GM12878 (cell line): ENCODE measurements around the gene PIK3R5. TPM values are rescaled to one million over a fixed set of nuclear protein-coding genes. Genes with fewer than 3 reads are reported as not detected.
A peak's percentile ranks its signal among the peaks of the same experiment; 100 is the strongest.

Experiments used
- ASH2L ChIP-seq: fragments of 300-600, 200-600 bp; sonication (generic); IDR thresholded peaks from 2 replicates; pipeline ENCODE4 v1.6.1; 2017; ENCODE audit warnings: low read depth, mild to moderate bottlenecking, borderline replicate concordance
- CEBPB ChIP-seq, 2 experiments: fragments of 150-350 bp in 1 of 2; IDR thresholded peaks; 2 replicates each; pipeline ENCODE4 v1.6.1; 2012 to 2014; ENCODE audit warnings: low read depth in 2 of 2, low read length in 2 of 2, borderline replicate concordance in 1 of 2, inconsistent platforms in 1 of 2
- CHD1 ChIP-seq: IDR thresholded peaks from 2 replicates; pipeline ENCODE4 v1.6.1; 2012; ENCODE audit warnings: low read depth, low read length, improper control_type of control experiment
- EGR1 ChIP-seq, 2 experiments: IDR thresholded peaks; 1 replicate in 1 of 2; 2 replicates in 1 of 2; pipeline ENCODE4 v1.6.1; 2011 to 2012; ENCODE audit warnings: low read depth in 2 of 2, low read length in 2 of 2, borderline replicate concordance in 1 of 2, mild to moderate bottlenecking in 1 of 2, moderate library complexity in 1 of 2
- IKZF1 ChIP-seq: fragments of 450-650 bp; conservative IDR thresholded peaks from 2 replicates; pipeline ENCODE4 v1.6.1; 2017; ENCODE audit warnings: antibody characterized with exemption, mild to moderate bottlenecking
- KAT2A ChIP-seq: conservative IDR thresholded peaks from 2 replicates; pipeline ENCODE4 v1.6.1; 2011; ENCODE audit warnings: low read depth, low read length; ENCODE audit not compliant: control insufficient read depth
- MTA2 ChIP-seq: fragments of 450-650 bp; IDR thresholded peaks from 2 replicates; pipeline ENCODE4 v1.6.1; 2016; ENCODE audit warnings: low read depth, mild to moderate bottlenecking, moderate library complexity
- NR2C1 ChIP-seq: fragments of 450-650 bp; IDR thresholded peaks from 2 replicates; pipeline ENCODE4 v1.6.1; 2017; ENCODE audit warnings: antibody characterized with exemption, mild to moderate bottlenecking, moderate library complexity
- PML ChIP-seq: IDR thresholded peaks from 2 replicates; pipeline ENCODE4 v1.6.1; 2012; ENCODE audit warnings: low read length, inconsistent platforms
- POLR2AphosphoS5 ChIP-seq: IDR thresholded peaks from 2 replicates; pipeline ENCODE4 v1.6.1; 2011; ENCODE audit warnings: mild to moderate bottlenecking, low read length, inconsistent platforms
- RCOR1 ChIP-seq: conservative IDR thresholded peaks from 2 replicates; pipeline ENCODE4 v1.6.1; 2012; ENCODE audit warnings: low read depth, low read length, improper control_type of control experiment
- RUNX3 ChIP-seq: IDR thresholded peaks from 2 replicates; pipeline ENCODE4 v1.6.1; 2012; ENCODE audit warnings: low read length, inconsistent platforms
- SMAD5 ChIP-seq: IDR thresholded peaks from 2 replicates; pipeline ENCODE4 v1.6.1; 2016; ENCODE audit warnings: antibody characterized with exemption, low read depth
- SPI1 ChIP-seq: IDR thresholded peaks from 2 replicates; pipeline ENCODE4 v1.6.1; 2011; ENCODE audit warnings: low read depth, mild to moderate bottlenecking, low read length, moderate library complexity, borderline replicate concordance; ENCODE audit not compliant: insufficient read depth
- STAT1 ChIP-seq: fragments of 450-650 bp; conservative IDR thresholded peaks from 2 replicates; pipeline ENCODE4 v1.6.1; 2014; ENCODE audit warnings: antibody characterized with exemption, mild to moderate bottlenecking
- WRNIP1 ChIP-seq: IDR thresholded peaks from 2 replicates; pipeline ENCODE4 v1.6.1; 2011; ENCODE audit warnings: low read depth, low read length, improper control_type of control experiment, borderline replicate concordance
- ZNF207 ChIP-seq: fragments of 450-650 bp; IDR thresholded peaks from 2 replicates; pipeline ENCODE4 v1.6.1; 2014; ENCODE audit warnings: antibody characterized with exemption, mild to moderate bottlenecking, borderline replicate concordance
- ZNF274 ChIP-seq: IDR thresholded peaks from one replicate; pipeline ENCODE4 v1.8.0; 2011; ENCODE audit not compliant: insufficient read length, insufficient read depth
- ZNF384 ChIP-seq: IDR thresholded peaks from 2 replicates; pipeline ENCODE4 v1.6.1; 2012; ENCODE audit warnings: low read depth, mild to moderate bottlenecking, low read length, improper control_type of control experiment, borderline replicate concordance
- ZSCAN29 ChIP-seq: fragments of 450-650 bp; IDR thresholded peaks from 2 replicates; pipeline ENCODE4 v1.6.1; 2017; ENCODE audit warnings: mild to moderate bottlenecking, moderate library complexity
- polyA plus RNA-seq, 11 experiments: library from polyadenylated mRNA; depleted of rRNA in 4 of 11; unstranded in 6 of 11; stranded (reverse) in 5 of 11; fragments of >200 nt; fragmentation: Nextera tagmentation in 4 of 11; fragmentation: Illumina TruSeq in 1 of 11; extraction: Ambion mirVana in 4 of 11; extraction: Trizol in 1 of 11; gene quantifications; 1 replicate in 1 of 11; 2 replicates in 10 of 11; pipeline versions ENCODE4 v1.2.1 to v1.2.3, GENCODE V29; 2011 to 2016; ENCODE audit warnings: inconsistent platforms in 2 of 11, missing spikeins in 2 of 11, low read depth in 1 of 11
- total RNA-seq, 4 experiments: library from RNA; depleted of rRNA in 3 of 4; stranded (reverse); fragments of >200 nt in 3 of 4; fragmentation: Illumina TruSeq in 1 of 4; extraction: Trizol in 1 of 4; gene quantifications; 2 replicates each; pipeline versions ENCODE4 v1.2.1 to v1.2.3, GENCODE V29; 2013 to 2021
- TF ChIP-seq, protein P1 (sequence below): IDR thresholded peaks from 2 replicates; pipeline ENCODE4 v1.6.1; 2012; ENCODE audit warnings: improper control_type of control experiment, low read depth, low read length; ENCODE audit not compliant: insufficient replicate concordance
- TF ChIP-seq, protein P2 (sequence below): fragments of 450-650 bp; IDR thresholded peaks from 2 replicates; pipeline ENCODE4 v1.6.1; 2016; ENCODE audit warnings: mild to moderate bottlenecking
- TF ChIP-seq, protein P3 (sequence below): IDR thresholded peaks from 2 replicates; pipeline ENCODE4 v1.6.1; 2012; ENCODE audit warnings: low read depth, low read length, improper control_type of control experiment

Gene PIK3R5
- total and polyA plus RNA-seq, 10 of the 15 experiments (the other 5 are each of a cell fraction or from before 2014, with no cell fraction given), result 9.5 to 50.8 (median 35.5) TPM

DNA sequence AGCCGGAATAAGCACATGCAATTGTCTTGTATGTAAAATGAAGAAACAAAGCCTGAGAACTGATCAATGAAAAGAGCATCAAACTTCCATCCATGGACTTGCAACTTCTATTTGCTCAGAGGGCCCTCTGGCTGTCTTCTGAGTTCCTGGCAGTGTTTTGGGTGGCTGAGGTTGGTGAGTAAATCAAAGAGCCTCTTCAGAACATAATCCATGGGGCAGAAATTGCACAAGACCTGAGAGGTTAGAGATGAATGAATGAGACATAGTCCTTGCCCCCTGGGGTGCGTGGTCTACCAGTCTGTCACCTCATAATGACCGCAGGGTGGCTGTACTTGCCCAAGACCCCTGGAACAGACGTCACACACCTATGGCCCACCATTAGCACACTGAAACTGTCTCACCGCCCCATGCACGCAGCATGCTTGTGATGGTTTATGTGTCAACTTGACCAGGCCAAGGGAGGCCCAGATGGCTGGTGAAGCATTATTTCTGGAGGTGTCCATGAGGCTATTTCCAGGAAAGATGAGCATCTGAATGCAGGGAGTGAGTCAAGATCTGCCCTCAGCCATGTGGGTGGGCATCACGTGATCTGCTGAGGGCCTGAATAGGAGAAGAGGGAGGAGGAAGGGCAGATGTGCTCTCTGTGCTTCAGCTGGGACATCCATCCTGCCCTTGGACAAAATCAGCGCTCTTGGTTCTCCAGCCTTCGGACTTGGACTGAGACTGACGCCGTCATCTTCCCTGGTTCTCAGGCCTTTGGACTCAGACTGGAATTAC lies 106.3 kb downstream of the PIK3R5 start (continued):
- TF ChIP-seq POLR2AphosphoS5 (peak; percentile 80), SPI1 (peak; percentile 12; the same call in 1 of the 2 replicates), ZNF384 (no peak), RUNX3 (peak; percentile 76), EGR1 (IDR thresholded peaks at IDR 0.05; ENCODE audit: borderline replicate concordance in 1 of 2, low read depth in 2 of 2, low read length in 2 of 2) (0 out of 3 replicates have a peak, but pooled peaks of 1 of the 2 experiments have one; percentile 21), WRNIP1 (0 out of 2 replicates have a peak, but pooled peaks have one; percentile 76), SMAD5 (no peak), STAT1 (no peak), ZNF274 (no peak), CHD1 (0 out of 2 replicates have a peak, but pooled peaks have one; percentile 9), IKZF1 (peak; percentile 70; the same call in 1 of the 2 replicates), NR2C1 (no peak), RCOR1 (no peak), ZNF207 (no peak), PML (no peak), CEBPB (IDR thresholded peaks at IDR 0.05; ENCODE audit: borderline replicate concordance in 1 of 2, low read depth in 2 of 2, low read length in 2 of 2) (peak in 1 of 2 experiments; percentile 66; a peak in 1 of 4 replicates), KAT2A (no peak), ASH2L (no peak), MTA2 (peak; percentile 77; the same call in 1 of the 2 replicates), ZSCAN29 (no peak)
- TF ChIP-seq, protein P1, sequence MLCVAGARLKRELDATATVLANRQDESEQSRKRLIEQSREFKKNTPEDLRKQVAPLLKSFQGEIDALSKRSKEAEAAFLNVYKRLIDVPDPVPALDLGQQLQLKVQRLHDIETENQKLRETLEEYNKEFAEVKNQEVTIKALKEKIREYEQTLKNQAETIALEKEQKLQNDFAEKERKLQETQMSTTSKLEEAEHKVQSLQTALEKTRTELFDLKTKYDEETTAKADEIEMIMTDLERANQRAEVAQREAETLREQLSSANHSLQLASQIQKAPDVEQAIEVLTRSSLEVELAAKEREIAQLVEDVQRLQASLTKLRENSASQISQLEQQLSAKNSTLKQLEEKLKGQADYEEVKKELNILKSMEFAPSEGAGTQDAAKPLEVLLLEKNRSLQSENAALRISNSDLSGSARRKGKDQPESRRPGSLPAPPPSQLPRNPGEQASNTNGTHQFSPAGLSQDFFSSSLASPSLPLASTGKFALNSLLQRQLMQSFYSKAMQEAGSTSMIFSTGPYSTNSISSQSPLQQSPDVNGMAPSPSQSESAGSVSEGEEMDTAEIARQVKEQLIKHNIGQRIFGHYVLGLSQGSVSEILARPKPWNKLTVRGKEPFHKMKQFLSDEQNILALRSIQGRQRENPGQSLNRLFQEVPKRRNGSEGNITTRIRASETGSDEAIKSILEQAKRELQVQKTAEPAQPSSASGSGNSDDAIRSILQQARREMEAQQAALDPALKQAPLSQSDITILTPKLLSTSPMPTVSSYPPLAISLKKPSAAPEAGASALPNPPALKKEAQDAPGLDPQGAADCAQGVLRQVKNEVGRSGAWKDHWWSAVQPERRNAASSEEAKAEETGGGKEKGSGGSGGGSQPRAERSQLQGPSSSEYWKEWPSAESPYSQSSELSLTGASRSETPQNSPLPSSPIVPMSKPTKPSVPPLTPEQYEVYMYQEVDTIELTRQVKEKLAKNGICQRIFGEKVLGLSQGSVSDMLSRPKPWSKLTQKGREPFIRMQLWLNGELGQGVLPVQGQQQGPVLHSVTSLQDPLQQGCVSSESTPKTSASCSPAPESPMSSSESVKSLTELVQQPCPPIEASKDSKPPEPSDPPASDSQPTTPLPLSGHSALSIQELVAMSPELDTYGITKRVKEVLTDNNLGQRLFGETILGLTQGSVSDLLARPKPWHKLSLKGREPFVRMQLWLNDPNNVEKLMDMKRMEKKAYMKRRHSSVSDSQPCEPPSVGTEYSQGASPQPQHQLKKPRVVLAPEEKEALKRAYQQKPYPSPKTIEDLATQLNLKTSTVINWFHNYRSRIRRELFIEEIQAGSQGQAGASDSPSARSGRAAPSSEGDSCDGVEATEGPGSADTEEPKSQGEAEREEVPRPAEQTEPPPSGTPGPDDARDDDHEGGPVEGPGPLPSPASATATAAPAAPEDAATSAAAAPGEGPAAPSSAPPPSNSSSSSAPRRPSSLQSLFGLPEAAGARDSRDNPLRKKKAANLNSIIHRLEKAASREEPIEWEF, result peak; percentile 63
- TF ChIP-seq, protein P2, sequence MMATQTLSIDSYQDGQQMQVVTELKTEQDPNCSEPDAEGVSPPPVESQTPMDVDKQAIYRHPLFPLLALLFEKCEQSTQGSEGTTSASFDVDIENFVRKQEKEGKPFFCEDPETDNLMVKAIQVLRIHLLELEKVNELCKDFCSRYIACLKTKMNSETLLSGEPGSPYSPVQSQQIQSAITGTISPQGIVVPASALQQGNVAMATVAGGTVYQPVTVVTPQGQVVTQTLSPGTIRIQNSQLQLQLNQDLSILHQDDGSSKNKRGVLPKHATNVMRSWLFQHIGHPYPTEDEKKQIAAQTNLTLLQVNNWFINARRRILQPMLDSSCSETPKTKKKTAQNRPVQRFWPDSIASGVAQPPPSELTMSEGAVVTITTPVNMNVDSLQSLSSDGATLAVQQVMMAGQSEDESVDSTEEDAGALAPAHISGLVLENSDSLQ, result no peak
- TF ChIP-seq, protein P3, sequence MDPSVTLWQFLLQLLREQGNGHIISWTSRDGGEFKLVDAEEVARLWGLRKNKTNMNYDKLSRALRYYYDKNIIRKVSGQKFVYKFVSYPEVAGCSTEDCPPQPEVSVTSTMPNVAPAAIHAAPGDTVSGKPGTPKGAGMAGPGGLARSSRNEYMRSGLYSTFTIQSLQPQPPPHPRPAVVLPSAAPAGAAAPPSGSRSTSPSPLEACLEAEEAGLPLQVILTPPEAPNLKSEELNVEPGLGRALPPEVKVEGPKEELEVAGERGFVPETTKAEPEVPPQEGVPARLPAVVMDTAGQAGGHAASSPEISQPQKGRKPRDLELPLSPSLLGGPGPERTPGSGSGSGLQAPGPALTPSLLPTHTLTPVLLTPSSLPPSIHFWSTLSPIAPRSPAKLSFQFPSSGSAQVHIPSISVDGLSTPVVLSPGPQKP, result no peak
